ENCODE data around the gene HECTD1.
"Not testable (repeated sequence)": the region's sequence is repeated elsewhere in the genome, so short reads cannot be mapped to it uniquely, and the experiment has no call there.

Gene HECTD1

DNA sequence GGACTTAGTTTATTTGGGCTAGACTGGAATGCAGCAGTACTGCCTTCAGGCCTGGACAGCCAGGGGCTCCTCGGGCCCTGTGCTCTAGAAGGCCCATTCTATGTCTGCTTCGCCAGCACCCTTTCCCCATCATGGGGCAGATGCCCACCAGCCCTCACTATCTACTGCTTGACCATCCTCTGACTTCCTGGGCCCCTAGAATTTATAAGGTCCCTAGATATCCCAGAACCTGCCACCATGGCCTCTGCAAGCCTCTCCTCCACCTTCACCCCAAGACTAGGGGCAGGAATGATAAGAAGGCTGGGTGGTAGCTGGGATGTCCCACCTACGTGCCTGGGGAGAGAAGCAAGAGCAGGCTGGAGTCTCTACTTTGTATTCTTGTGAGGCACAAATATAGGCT is 122.6 kb downstream of the HECTD1 start:
- DNase-seq, result no peak

DNA sequence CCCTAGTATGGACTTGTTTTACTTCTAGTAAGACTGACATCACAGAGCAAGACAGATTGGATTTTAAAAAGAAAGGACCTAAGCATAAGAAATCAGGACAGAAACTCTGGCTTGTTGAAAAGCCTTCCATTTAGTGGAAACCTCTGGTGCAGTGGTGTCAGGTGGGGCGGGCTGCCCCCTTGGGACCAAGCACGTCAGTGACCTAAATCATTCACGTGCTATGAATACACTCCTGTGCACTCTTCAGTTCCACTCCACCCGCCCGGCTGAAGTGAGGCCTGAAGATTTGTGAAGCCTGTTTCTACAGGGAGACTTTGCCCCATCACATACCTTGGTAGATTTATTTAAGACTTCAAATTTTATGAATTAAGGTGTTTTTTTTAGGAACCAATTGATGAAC is 123.2 kb downstream of the HECTD1 start:
- DNase-seq, result no peak

DNA sequence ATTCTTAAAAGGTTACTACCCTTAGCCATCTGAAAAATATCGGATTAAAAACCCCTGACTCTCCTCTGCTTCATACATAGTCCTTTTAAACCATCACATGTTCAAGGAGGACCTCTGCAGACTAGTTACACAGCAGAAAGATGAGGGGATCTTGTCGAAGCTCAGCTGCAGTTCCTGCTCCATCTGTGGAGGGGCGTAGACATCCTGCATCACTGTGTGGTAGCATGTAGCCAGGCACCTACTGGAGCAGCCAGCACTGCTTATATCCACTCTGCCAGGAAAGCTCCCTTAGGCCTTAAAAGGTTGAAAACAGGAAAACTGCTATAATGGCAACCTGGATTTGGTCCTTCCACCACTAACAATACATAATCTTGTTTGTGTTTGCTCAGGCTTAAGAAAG is 123.8 kb downstream of the HECTD1 start:
- no peak for DNase-seq

DNA sequence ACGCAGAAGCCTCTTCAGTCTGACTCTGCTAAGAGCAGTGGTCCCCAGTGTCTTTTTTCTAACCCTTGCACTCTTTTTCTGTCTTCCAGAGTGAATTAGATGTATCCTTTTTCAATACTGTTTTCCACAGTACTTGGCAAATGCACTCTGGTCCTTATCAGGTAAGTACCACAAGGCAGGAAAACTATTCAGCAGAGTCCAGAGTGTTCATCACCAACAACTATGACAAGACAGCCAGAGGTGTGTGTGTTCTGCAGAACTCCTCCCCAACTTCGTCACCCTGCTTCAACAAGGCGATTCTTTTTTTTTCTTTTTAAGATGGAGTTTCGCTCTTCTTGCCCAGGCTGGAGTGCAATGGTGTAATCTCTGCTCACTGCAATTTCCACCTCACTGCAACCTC is 127.1 kb downstream of the HECTD1 start:
- DNase-seq, result no peak

DNA sequence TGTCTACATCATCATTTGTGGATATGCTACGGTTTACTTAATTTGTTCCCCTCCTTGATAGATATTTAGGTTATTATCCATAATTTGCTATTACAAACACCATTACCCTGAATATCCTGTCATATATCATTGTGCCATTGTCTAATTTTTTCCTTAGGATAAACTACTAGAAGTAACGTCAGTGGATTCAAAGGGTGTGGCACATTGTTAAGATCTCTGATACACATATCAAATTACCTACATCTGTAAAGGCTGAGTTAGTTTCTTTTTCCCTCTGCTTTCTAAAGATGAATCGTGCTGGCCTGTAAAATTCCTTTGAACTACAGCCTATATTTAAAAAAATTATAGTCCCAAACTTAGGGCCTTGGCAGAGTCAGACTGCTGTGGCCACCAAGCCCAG is 127.5 kb downstream of the HECTD1 start:
- DNase-seq, result no peak

DNA sequence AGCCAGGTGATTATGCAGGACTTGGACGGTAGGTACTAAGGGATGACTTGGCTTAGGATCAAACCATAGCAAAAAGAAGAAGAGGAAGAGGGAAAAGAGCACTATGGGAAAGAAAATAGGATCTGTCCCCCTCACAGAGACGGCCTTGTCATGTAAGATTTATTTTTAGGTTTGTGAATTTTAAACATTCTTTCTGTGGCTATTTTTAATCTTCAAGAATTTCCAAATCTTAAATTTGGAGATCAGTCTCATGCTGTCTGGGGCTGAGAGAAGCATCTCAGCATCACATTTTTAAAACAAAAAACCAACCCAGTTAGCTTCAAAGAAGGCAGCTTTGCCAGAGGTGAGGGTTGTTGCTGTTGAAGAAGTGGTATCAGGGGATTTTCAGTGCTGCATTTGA is 128.8 kb downstream of the HECTD1 start:
- DNase-seq, result no peak

DNA sequence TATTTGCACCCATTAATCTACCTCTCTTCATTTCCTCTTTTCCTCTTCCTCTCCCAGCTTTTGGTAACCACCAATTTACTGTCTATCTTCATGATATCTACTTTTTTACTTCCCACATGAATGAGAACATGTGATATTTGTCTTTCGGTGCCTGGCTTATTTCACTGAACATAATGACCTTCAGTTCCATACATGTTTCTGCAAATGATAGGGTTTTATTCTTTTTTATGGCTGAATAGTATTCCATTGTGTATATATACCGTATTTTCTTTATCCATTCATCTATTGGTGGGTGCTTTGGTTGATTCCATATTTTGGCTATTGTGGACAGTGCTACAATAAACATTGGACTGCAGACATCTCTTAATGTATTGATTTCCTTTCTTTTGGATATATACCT is 132.4 kb downstream of the HECTD1 start:
- no peak for DNase-seq

DNA sequence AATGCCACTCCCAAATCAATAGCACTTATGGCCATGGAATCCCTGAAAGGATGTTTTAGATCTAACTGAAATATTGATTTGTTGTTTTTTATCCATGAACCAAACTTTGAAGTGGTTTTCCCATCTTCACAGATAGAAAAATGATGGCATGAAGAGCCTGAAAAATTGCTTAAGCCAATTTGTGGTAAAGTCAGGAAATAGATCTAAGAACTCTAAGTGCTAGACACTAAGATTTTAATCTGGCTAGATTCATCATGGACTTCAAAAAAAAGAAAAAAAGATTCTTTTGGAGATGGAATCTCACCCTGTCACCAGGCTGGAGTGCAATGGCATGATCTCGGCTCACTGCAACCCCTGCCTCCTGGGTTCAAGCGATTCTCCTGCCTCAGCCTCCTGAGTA is 136.4 kb downstream of the HECTD1 start:
- DNase-seq, result no peak

DNA sequence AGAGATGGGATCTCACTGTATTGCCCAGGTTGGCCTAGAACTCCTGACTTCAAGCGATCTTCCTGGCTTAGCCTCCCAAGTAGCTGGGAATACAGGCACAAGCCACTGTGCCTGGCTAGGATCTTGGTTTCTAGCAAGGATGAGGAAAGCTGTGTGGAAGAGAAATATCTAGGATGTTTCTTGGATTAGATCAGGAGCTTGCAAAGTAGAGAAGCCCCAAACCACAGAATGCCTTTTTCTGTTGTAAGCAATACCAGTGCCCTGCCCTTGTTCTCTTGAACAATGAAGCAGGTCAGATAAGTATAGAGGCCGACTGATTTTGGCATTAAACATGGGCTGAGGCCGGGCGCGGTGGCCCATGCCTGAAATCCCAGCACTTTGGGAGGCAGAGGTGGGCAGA is 137.2 kb downstream of the HECTD1 start:
- DNase-seq, result no peak

DNA sequence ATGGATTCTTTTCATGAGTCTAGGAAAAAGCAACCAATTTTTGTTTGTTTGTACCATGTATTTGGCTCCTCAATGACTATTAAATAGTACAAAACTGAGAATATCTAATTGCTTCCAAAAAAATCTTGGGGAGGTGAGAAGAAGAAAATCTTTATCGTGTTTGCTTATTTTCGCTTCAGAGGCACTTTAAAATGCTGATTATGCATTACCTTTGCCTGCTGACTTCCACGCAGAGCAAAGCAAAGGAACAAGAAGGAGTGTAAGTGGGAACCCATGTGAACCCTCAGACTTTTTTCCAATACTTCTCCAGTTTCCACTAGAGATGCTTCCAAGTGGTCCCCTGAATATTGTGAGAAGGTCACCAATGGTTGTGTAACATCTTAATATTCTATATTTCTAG is 138.2 kb downstream of the HECTD1 start:
- DNase-seq, result no peak

DNA sequence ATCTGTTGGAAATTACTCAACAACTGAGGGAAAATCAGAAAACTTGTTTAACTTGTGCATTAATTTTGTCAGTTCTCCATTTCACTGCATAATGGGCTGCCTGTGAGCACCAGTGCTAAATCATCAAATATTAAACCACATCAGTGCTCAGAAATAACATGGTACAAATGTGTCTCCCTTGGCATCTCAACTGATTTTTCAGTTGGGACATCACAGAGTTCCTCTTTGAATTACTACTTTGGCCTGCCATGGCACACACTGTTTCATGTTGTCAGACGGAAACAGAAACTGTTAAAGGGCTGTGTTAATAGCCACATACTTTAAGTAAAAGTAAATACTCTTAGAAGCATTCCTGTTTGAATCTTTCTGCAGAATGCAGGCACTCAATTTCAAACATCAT is 139.4 kb downstream of the HECTD1 start:
- no peak for DNase-seq

DNA sequence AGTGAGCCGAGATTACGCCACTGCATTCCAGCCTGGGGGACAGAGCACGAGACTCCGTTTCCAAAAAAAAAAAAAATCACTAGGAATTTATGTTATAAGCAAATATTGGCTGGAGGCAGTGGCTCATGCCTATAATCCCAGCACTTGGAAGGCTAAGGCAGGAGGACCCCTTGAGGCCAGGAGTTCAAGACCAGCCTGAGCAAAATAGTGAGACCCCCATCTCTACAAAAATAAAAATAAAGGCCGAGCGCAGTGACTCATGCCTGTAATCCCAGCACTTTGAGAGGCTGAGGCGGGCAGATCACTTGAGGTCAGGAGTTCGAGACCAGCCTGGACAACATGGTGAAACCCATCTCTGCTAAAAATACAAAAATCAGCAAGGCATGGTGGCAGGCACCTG is 144.7 kb downstream of the HECTD1 start:
- DNase-seq, result not testable (repeated sequence)

DNA sequence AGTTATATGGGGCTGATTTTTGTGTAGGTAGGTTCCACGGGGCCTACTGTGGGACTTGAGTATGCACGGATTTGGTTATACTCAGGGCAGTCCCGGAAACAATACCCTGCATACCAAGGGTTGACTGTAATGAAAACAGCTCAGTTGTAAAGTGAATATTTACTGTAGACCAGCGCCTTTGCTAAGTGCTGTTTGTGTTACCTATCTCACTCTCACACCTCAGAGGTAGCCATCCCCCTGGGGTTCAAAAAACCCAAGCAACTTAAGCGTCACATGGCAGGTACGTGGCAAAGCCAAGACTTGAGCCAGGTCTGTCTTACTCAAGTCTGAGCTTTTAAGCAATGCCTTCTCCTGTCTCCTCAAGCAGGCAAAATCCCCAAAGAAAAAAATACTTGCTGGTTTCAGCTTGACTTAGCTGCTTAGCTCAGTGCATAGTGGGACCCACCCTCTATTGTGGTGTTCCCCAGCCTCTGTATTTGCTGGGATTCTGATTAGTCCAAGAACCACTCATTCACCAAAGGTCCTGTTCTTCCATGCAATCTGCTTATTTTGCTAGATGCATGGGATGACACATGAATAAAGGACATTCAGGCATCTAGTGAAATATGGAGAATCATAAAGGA is 147.2 kb downstream of the HECTD1 start:
- DNase-seq, result no peak

DNA sequence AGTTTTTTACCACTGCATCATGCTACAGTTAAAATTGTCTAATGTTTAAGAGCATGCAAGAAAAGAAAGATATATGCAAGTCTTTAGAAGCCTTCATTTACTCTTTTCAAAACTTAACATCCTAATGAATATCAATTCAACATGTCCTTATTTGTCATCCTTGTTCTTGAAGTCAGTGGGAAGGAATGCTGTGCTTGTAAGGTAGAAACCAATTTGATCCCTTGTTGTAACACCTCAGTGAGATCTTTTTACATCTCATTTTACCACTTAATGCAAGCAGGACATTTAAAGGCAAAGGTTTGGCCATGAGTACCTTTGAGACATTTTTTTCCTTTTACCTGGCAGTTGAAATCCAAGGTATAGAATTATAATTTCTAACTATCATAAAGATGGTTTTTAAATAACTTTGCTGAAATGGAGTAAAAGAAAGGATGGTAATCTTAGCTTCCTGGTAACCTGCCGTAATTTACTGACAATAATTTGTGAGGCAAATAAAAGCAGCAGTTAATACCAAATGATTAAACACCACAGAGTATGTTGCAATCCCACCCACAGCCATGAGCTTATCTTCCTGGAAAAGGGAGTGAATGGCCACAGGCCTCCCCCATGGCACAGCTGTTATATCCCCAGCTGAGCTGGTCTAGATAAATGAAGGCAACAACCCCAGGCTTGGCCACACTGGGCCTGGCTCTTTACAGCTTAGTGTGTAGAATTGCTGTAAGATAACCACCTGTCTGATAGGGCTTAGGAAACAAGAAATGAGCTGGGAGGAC is 148.3 kb downstream of the HECTD1 start:
- no peak for DNase-seq

DNA sequence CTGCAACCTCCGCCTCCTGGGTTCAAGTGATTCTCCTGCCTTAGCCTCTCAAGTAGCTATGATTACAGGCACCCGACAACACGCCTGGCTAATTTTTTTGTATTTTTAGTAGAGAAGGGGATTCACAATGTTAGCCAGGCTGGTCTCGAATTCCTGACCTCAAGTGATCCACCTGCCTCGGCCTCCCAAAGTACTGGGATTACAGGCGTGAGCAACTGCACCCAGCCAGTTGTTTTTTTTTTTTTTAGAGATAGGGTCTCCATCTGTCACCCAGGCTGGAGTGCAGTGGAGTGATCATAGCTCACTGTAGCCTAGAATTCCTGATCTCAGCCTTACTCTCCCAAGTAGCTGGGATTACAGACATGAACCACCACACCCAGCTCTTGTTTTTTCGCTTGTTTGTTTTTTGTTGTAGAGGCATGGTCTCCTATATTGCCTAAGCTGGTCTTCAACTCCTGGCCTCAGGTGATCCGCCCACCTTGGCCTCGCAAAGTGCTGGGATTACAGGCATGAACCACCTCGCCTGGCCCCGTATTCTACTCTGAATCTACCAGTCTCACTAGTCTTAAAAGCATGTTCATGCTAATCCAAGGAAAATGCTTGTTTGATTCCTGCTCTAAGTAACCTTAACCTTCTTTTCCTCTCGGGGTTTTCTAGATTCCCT is 149.8 kb downstream of the HECTD1 start:
- DNase-seq, result no peak

DNA sequence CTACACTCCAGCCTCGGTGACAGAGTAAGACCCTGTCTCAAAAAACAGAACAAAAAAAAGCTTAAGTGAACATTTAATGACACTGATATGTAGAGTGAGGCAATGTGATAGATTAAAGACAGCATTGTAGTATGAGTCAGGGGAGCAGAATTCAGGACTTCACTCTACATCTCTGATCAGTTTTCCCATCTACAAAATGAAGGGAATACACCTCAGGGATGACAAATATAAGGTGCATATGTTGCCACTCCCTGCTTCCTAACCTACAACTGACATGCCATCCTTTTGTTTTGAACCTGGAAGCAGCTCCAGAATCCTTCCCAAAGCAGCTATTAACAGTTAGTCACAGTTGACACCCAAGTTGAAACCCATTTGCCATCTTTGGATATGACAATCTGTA is 150.6 kb downstream of the HECTD1 start:
- DNase-seq, result no peak

DNA sequence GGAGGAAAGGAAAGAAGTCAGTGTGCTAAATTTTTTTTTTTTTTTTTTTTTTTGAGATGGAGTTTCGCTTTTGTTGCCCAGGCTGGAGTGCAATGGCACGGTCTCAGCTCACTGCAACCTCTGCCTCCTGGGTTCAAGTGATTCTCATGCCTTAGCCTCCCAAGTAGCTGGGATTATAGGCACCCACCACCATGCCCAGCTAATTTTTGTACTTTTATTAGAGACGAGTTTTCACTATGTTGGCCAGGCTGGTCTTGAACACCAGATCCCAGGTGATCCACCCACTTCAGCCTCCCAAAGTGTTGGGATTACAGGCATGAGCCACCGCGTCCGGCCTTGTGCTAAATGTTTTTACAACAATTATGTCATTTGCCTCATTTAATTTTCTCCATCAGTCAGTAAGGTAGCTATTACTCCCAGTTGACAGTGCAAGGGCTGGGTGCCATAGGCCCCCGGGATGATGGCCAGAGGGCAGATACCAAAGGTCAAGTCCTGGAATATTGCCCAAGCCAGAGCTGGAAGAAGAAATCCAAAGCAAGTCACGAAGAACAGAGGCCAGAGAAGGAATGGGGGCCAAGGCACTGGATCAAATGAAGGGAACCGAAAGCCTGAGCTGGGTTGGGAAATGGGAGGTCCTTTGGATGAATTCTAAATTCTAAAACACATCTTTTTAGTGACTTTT is 154.5 kb downstream of the HECTD1 start:
- DNase-seq, result not testable (repeated sequence)

DNA sequence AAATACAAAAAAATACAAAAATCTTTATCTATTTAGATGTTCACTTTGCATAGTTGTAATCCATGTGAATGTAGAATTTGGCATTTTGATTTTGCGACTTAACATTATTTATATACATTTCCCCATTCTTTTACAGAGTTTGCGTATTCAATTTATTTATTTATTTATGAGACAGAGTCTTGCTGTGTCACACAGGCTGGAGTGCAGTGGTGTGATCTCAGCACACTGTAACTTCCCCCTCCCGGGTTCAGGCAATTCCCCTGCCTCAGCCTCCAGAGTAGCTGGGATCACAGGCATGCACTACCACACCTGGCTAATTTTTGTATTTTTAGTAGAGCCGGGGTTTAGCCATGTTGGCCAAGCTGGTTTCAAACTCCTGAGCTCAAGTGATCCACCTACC is 156.1 kb downstream of the HECTD1 start:
- DNase-seq, result no peak

DNA sequence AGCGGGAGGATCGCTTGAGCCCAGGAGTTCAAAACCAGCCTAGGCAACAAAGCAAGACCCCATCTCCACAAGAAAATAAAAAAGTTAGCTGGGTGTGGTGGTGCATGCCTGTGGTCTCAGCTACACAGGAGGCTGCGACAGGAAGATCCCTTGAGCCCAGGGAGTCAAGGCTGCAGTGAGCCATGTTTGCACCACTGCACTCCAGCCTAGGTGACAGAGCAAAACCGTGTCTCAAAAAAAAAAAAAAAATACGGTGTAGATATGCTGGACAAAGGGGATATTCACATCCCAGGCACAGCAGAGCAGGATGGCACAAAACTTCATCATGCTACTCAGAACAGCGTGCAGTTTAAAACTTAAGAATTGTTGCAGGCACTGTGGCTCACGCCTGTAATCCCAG is 156.6 kb downstream of the HECTD1 start:
- no peak for DNase-seq

All from activated CD4-positive, alpha-beta T cell treated with anti-CD3 and anti-CD28 coated beads, Interleukin-2, amount 50 U/mL, for 48 hours (primary cell).